Activated T-cell treated with anti-CD3 and anti-CD28 coated beads for 24 hours (primary cell): ENCODE measurements around the gene NFIA.
A peak's percentile ranks its signal among the peaks of the same experiment; 100 is the strongest.

Experiments used
- DNase-seq: peaks from one replicate; pipeline ENCODE4 v3.0.0-alpha.2; 2020; ENCODE audit warnings: low read depth

The NFIA gene

DNA sequence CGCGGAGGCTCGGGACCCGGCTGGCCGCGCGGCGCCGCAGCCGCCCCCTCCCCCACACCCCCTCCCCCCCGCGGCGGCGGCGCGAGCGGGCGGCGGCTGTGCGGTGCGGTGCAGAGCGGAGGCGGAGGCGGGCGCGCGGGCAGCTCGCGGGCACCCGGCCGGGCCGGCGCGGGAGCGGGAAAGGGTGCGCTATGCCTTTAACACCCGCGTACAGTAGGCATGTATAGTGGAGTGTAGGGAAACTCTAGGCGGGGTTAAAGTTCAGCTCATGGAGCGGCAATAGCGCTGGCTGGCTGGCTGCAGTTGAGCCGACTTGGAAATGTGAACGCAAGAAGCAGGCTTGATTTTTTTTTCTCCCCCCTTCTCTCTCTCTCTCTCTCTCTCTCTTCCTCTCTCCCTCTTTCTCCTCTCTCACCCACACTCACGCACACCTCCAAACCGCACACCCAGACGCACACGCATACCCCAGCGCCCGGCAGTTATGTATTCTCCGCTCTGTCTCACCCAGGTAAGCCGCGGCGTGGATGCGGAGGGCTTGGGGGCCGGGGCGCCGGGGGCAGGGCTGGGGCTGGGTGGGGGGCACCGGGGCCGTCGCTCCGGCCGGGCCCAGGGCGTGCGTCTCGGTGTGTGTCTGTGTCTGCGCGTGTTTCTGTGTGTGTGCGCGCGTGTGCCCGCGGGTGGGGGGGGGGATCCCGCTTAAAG lies at the start of gene NFIA:
TSS of gene NFIA (plus strand) at position 251 of the 702 bp plus-strand sequence.
- no peak for DNase-seq

GRCh38 chr1:61035880-61036279 lies 46.5 kb upstream of the NFIA start:
- no peak for DNase-seq

DNA sequence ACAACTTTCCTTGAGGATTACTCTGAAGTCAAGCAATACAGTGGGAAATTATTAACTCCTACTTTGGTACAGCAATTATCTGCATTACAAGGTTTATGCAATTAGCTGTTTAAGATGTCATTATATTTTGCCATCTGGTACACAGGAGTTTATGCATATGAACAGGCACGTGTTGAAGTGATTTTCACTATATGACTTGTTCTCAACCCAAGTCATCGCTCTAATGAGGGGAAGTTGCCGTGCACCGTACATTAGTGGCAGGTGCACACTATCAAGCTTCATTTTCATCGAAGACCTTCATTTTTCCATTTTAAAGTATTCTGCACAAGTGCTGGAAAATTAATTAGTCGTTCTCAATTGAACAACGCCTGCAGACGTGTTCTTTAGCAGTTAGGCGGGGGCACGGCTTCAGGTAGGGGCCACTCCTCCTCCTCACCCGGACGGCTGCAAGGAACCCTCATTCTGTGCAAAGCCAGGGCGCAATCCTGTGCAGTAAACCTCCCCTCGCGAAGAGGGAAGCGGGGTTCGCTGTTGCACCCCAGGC lies 39.8 kb upstream of the NFIA start:
- DNase-seq = no peak

- DNase-seq = peak; percentile 78
Measured at GRCh38 chr1:61043010-61043820, 39.1 kb upstream of the NFIA start.

DNA sequence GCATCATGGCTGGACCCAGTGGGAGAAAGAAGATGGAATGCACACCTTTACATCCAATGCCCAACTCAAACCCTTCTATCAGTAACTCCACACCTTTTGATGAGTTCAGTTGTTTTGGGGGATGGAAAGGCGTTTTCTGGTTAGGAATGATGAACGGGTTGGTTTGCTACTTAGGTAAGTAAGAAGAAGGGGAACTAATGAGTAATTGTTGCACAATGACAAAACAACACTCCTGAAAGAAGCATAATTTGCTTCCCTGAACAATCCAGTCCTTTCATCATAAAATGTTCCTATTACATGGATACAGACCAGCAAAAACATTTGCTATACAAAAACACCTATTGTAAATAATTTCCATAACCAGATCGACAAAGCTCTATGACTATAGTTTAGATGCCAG lies 35.9 kb upstream of the NFIA start:
- DNase-seq = no peak

DNA sequence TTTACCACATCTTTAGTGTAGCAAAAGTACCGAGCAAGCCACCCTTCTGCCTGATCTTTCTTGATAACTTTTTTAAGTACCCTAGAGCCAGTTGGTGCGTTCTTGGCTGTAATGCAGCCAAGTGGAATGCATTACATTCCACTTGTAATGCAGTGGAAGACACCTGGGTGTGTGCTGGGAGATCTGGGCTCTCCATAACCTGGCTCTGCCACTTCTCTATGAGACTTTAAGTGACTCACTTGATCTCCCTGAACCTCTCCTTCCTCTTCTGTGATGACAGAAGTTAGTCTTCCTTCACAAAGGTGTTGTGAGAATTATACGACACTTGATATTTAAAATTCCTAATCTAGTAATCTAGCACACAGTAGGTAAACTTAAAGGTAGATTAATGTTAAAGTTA lies 35.3 kb upstream of the NFIA start:
- DNase-seq = no peak

DNA sequence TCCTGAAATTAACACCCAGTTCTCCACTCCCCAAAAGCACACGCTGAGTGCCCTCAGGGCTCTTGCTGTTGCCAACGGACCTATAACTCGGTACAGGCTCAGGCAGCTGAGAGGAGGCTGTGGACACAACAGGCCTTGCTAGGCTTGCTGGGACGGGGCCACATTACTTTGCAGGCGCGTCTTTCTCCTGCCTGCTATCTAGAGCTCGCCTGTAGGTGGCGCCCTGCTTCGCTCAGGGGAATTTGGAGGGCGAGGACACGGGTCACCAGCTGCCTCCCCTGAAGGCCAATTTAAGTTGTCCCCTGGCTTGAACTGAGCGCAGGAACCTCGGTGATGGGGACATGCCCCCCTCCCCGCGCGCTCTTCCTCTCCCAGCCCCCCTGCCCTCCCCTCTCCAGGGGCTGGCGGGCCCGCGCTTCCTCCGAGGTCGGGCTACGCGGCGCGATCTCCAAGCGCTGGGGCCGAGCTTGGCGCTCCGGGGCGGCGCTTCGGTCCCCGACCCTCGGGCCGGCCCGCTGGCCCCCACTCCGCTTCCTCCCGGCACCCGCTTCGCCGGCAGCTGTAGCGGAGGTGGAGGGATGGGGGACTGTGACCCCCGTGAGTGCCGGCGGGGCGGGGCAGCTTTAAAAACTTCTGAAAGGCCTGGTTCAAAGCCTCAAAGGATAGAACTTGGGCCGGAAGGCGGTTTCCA lies 32.4 kb upstream of the NFIA start:
- peak; percentile 82 for DNase-seq

DNA sequence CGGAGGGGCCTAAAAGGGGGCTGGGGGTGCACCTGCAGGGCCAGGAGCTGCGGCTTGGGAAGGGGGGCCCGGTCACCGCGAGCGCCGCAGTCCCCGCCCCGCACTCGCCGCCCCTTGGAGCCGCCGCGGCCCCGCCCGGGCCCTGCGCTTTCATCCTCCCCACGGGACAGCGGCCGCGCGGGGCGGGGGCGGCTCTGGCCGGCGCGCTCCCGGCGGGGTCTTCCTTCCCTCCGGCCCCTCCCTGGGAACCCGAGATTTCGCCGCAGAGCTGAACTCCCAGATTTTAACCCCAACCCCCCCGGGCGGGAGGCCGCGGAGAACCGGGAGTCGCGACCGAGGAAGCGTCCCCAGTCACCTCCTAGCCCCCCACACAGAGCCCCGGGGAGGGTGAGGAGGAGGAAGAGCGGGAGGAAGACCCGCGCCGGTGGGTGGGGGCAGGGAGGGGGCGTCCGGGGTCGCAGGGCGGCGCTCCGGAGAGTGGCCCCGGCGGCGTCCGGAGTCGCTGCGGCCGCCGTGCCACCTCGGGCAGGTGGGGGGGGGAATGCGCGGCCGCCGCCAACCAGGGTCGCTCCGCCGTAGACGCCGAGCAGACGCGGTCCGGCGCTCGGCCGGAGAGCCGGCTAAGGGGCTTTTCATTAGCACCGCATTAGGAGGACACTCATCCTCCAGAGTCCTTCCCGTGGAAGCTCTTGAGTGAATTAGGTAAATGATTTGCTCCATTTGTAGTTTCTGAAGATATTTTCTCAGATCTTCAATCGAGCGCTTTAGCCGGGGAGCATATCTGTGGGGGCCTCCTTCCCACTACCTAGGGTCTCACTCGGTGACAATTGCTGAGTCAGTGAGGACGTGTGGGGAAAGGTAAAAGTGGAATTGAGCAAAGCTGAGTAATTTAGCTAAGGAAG lies 31.6 kb upstream of the NFIA start:
- no peak for DNase-seq

DNA sequence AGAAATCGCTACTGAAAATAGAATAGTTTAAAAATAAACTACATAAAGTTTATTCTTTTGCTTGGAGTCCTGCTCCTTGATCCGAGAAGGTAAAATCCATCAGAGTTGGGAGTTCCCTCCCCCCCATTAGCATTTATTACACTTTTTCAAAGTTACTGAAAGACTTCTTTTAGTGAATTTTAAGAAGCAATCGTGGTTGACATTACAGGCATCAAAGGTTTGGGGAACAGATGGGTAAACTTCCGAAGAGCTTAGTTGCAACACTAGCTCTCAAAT lies 31.0 kb upstream of the NFIA start:
- DNase-seq = no peak

- no peak for DNase-seq
Measured at GRCh38 chr1:61051719-61052394, 30.5 kb upstream of the NFIA start.

DNA sequence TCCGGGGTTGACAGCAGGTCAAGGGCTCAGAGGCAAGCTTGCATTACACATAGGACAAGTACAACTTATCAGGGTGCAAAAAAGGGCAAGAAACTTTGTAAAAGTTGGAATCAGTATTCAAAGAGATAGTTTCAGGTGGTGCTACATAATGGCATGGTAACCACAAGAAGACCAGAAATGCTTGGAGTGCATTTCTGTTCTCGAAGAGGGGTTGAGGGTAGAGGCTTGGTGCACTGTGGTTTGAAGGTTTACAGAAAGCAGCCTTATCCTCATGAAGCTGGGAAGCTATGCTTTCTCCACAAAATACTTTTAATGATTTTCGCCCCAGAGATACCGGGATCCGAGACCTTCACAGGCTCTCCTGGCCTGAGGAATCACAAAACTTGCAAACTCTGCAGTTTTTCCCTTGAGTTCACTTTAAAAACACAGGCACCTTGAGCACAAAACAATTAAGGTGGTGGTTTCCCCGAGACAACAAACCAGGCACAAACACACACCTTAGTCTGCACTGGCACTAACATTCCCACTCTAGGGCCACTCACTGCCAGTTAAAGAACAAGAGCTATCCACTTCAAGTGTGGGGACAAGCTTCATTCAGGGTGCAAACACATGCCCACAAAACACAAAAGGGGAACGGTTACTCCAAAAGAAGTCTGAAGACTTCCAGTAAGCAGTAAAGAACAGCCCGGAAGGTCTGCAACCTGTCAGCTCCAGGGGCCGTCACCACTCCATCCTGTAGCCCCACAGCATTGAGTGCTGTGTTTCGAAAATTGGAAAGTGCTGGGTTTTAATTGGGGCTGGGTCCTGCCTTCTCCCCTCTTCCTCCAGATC lies 29.8 kb upstream of the NFIA start:
- DNase-seq = no peak

- no peak for DNase-seq
Measured at GRCh38 chr1:61053226-61053711, 29.1 kb upstream of the NFIA start.

GRCh38 chr1:61053712-61054600 lies 28.4 kb upstream of the NFIA start:
- no peak for DNase-seq

DNA sequence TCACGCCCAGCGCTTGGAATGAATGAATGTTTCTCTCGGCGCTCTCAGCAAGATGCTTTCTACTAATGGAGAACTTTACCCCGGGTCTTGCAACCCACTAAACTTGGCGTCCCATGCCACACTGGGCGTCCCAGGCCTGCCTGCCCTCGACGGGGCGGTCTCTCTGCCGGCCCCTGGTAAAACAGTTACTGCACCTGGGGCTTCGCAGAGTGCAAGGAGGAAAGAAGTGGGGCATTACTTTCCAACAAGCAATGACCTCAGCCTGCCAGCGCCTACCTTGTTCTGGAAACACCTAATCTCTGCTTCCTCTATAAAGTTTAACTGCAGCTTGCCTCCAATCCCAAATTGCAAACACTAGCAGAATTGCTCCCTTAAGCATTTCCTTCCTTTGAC lies 27.8 kb upstream of the NFIA start:
- DNase-seq = no peak

- DNase-seq = no peak
Measured at GRCh38 chr1:61055110-61055614, 27.2 kb upstream of the NFIA start.

DNA sequence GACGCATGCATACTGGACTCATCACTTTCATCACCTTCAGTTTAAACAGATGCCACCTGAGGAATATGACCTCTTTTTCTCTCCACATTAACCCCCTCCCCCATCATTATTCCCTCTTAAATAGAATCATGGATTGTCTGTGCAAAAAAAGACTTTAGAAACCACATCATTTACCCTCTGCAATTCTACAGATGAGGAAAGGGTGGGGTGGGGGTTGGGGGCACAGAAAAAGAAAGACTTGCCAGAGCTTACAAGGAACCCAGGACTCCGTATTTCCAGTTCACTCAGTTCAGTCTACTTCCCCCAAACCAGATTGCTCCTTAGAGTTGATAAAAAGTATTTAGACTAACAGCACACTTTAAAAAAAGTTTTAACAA lies 26.2 kb upstream of the NFIA start:
- no peak for DNase-seq

DNA sequence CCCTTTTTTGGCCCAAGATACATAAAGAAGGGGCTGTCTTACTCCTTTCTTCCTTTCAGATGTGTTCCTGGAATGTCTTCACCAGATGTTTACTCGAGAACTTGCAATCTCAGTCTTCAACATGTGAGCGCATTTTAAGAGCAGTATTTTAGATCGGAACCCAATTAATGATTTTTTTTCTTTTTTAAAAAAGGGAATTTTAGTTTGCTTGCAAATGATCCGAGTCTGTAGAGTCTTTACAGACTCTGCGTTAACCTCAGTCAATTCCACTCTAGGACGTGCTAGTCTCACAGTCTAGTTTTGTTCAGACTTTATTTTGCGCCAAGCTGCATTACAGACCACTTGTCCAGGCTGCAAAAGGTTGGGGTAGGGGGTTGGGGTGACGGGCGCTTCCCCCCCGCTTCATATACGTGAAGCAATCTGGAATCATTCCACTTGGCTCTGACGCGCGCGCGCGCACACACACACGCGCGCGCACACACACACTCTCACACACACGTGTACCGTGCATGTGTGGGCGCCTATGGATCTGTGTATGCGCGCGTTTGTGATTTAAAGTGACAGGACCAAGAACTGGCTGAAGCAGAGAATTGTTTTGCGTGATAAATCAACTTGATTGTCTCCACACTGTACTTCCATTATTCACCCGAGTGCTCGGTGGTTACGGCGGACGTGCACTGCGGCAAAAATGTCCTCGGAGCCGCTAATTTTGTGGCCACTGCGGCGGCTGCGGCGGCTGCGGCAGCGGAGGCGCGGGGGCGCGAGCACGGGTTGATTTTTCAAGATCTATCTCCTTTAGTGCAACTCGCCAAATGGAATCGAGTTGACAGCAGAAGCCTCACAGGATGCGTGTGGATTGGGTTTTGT lies 25.6 kb upstream of the NFIA start:
- no peak for DNase-seq
